BLaER1 (cell line): ENCODE results near the gene PARD3B.

Experiments
- H3K27ac ChIP-seq: shearing (Covaris generic); formaldehyde crosslinking; 2 replicates; pipeline ENCODE4 v1.8.1; 2022
- H3K27me3 ChIP-seq: shearing (Covaris generic); formaldehyde crosslinking; 2 replicates; pipeline ENCODE4 v1.8.1; 2022
- H3K36me3 ChIP-seq: shearing (Covaris generic); formaldehyde crosslinking; 2 replicates; pipeline ENCODE4 v1.8.1; 2022
- H3K4me1 ChIP-seq: shearing (Covaris generic); formaldehyde crosslinking; 2 replicates; pipeline ENCODE4 v1.8.1; 2022
- H3K4me2 ChIP-seq: shearing (Covaris generic); formaldehyde crosslinking; 2 replicates; pipeline ENCODE4 v1.8.1; 2022
- H3K4me3 ChIP-seq: shearing (Covaris generic); formaldehyde crosslinking; 2 replicates; pipeline ENCODE4 v1.8.1; 2022
- H3K9ac ChIP-seq: shearing (Covaris generic); formaldehyde crosslinking; 2 replicates; pipeline ENCODE4 v1.8.1; 2022
- H3K9me3 ChIP-seq: shearing (Covaris generic); formaldehyde crosslinking; 2 replicates; pipeline ENCODE4 v1.8.1; 2022
- H4K20me1 ChIP-seq: shearing (Covaris generic); formaldehyde crosslinking; 2 replicates; pipeline ENCODE4 v1.8.1; 2022
- Cebpa-rat ChIP-seq: shearing (Covaris generic); IDR thresholded peaks from 2 replicates; pipeline ENCODE4 v1.8.1; 2022

PARD3B gene

GRCh38 chr2:205119136-205119535, 573.9 kb downstream of the PARD3B start:
- H3K4me2 ChIP-seq: no peak overlapping the region

GRCh38 chr2:205128726-205129125, 583.5 kb downstream of the PARD3B start:
- no peak overlapping the region for H3K27ac ChIP-seq
- no peak for TF ChIP-seq Cebpa-rat
- H3K27me3 ChIP-seq: no peaks in the 10 kb centered on the region
- H3K4me2 ChIP-seq: no peak overlapping the region
- no peak overlapping the region for H3K4me3 ChIP-seq
- H3K36me3 ChIP-seq: no peaks in the 10 kb centered on the region
- no peaks in the 10 kb centered on the region for H4K20me1 ChIP-seq
- no peaks in the 10 kb centered on the region; the same call in 1 of the 2 replicates for H3K4me1 ChIP-seq
- no peaks in the 10 kb centered on the region for H3K9me3 ChIP-seq
- H3K9ac ChIP-seq: no peak overlapping the region

More at GRCh38 chr2:205119136-205119535, 573.9 kb downstream of the PARD3B start:
- TF ChIP-seq Cebpa-rat: no peak
- Histone ChIP-seq H3K4me1 (no peaks in the 10 kb centered on the region), H3K27me3 (no peaks in the 10 kb centered on the region), H3K4me3 (no peak overlapping the region), H3K9ac (no peak overlapping the region), H3K27ac (no peak overlapping the region), H4K20me1 (no peaks in the 10 kb centered on the region), H3K36me3 (no peaks in the 10 kb centered on the region), H3K9me3 (no peaks in the 10 kb centered on the region)

- no peaks in the 10 kb centered on the region for H4K20me1 ChIP-seq
- no peak overlapping the region for H3K4me2 ChIP-seq
- H3K4me1 ChIP-seq: no peaks in the 10 kb centered on the region; the same call in 1 of the 2 replicates
- H3K27me3 ChIP-seq: no peaks in the 10 kb centered on the region
- H3K9ac ChIP-seq: no peak overlapping the region
- H3K27ac ChIP-seq: no peak overlapping the region; the same call in 1 of the 2 replicates
- no peaks in the 10 kb centered on the region for H3K9me3 ChIP-seq
- no peaks in the 10 kb centered on the region for H3K36me3 ChIP-seq
- no peak overlapping the region for H3K4me3 ChIP-seq
- TF ChIP-seq Cebpa-rat: no peak
Measured at GRCh38 chr2:205129531-205129930, 584.3 kb downstream of the PARD3B start.

- H3K9me3 ChIP-seq: no peaks in the 10 kb centered on the region
- H3K27me3 ChIP-seq: no peaks in the 10 kb centered on the region
- H3K36me3 ChIP-seq: no peaks in the 10 kb centered on the region
- H3K4me1 ChIP-seq: no peaks in the 10 kb centered on the region; the same call in 1 of the 2 replicates
- no peak for TF ChIP-seq Cebpa-rat
- no peak overlapping the region for H3K9ac ChIP-seq
- H3K27ac ChIP-seq: no peak overlapping the region
- no peaks in the 10 kb centered on the region for H4K20me1 ChIP-seq
- no peak overlapping the region for H3K4me3 ChIP-seq
- no peak overlapping the region for H3K4me2 ChIP-seq
Measured at GRCh38 chr2:205130111-205130829, 585.0 kb downstream of the PARD3B start.

- TF ChIP-seq Cebpa-rat: no peak
- H3K9me3 ChIP-seq: no peaks in the 10 kb centered on the region
- no peak overlapping the region for H3K9ac ChIP-seq
- no peak overlapping the region for H3K4me3 ChIP-seq
- H3K4me1 ChIP-seq: no peaks in the 10 kb centered on the region; the same call in 1 of the 2 replicates
- H3K36me3 ChIP-seq: no peaks in the 10 kb centered on the region
- no peak overlapping the region for H3K27ac ChIP-seq
- H3K27me3 ChIP-seq: no peaks in the 10 kb centered on the region
- H4K20me1 ChIP-seq: no peaks in the 10 kb centered on the region
- H3K4me2 ChIP-seq: no peak overlapping the region
Measured at GRCh38 chr2:205133544-205133943, 588.3 kb downstream of the PARD3B start.

GRCh38 chr2:205138735-205139134, 593.5 kb downstream of the PARD3B start:
- no peak for TF ChIP-seq Cebpa-rat
- Histone ChIP-seq H3K4me3 (no peak overlapping the region), H3K36me3 (no peaks in the 10 kb centered on the region), H3K4me2 (no peak overlapping the region), H4K20me1 (no peaks in the 10 kb centered on the region), H3K9ac (no peak overlapping the region), H3K9me3 (no peaks in the 10 kb centered on the region), H3K27me3 (no peaks in the 10 kb centered on the region), H3K27ac (no peak overlapping the region), H3K4me1 (no peaks in the 10 kb centered on the region)

GRCh38 chr2:205139822-205140463, 594.7 kb downstream of the PARD3B start:
- H3K36me3 ChIP-seq: no peaks in the 10 kb centered on the region
- no peaks in the 10 kb centered on the region for H3K4me1 ChIP-seq
- H3K9ac ChIP-seq: no peak overlapping the region
- H3K27ac ChIP-seq: no peak overlapping the region
- H3K27me3 ChIP-seq: no peaks in the 10 kb centered on the region
- no peak overlapping the region for H3K4me3 ChIP-seq
- no peak for TF ChIP-seq Cebpa-rat
- no peaks in the 10 kb centered on the region for H4K20me1 ChIP-seq
- no peak overlapping the region for H3K4me2 ChIP-seq
- no peaks in the 10 kb centered on the region for H3K9me3 ChIP-seq

- Histone ChIP-seq H3K27me3 (no peaks in the 10 kb centered on the region), H3K4me2 (no peak overlapping the region), H3K36me3 (no peaks in the 10 kb centered on the region), H3K27ac (no peak overlapping the region), H3K4me1 (no peaks in the 10 kb centered on the region), H4K20me1 (no peaks in the 10 kb centered on the region), H3K9me3 (no peaks in the 10 kb centered on the region), H3K4me3 (no peak overlapping the region), H3K9ac (no peak overlapping the region)
- no peak for TF ChIP-seq Cebpa-rat
Measured at GRCh38 chr2:205141381-205141780, 596.1 kb downstream of the PARD3B start.

- no peaks in the 10 kb centered on the region for H3K9me3 ChIP-seq
- no peak overlapping the region for H3K4me2 ChIP-seq
- H3K4me3 ChIP-seq: no peak overlapping the region
- no peak overlapping the region for H3K27ac ChIP-seq
- H3K4me1 ChIP-seq: no peaks in the 10 kb centered on the region
- H3K9ac ChIP-seq: no peak overlapping the region
- H3K36me3 ChIP-seq: no peaks in the 10 kb centered on the region
- TF ChIP-seq Cebpa-rat: no peak
- no peaks in the 10 kb centered on the region for H4K20me1 ChIP-seq
- no peaks in the 10 kb centered on the region for H3K27me3 ChIP-seq
Measured at GRCh38 chr2:205145888-205146287, 600.6 kb downstream of the PARD3B start.

GRCh38 chr2:205148755-205149154, 603.5 kb downstream of the PARD3B start:
- H4K20me1 ChIP-seq: no peaks in the 10 kb centered on the region
- no peak overlapping the region for H3K27ac ChIP-seq
- H3K4me2 ChIP-seq: no peak overlapping the region
- H3K27me3 ChIP-seq: no peaks in the 10 kb centered on the region
- H3K4me3 ChIP-seq: no peak overlapping the region
- no peak for TF ChIP-seq Cebpa-rat
- no peak overlapping the region for H3K9ac ChIP-seq
- no peaks in the 10 kb centered on the region for H3K4me1 ChIP-seq
- no peaks in the 10 kb centered on the region for H3K9me3 ChIP-seq
- no peaks in the 10 kb centered on the region for H3K36me3 ChIP-seq
